ENCODE measurements around the gene SLC2A9. TPM values are rescaled to one million over a fixed set of nuclear protein-coding genes. Genes with fewer than 3 reads are reported as not detected.

Gene SLC2A9
- total RNA-seq, 1 donor from 2014 or later, result 0.54 TPM

- H4K20me1 ChIP-seq (ENCODE audit: insufficient read depth, low read length), result no peaks in the 10 kb centered on the region
- no peaks in the 10 kb centered on the region for H3K36me3 ChIP-seq (ENCODE audit: insufficient read depth, low read length)
- H3K27me3 ChIP-seq (ENCODE audit: insufficient read depth, low read length), result no peaks in the 10 kb centered on the region
- no peak overlapping the region for H3K27ac ChIP-seq (ENCODE audit: low read depth, low read length)
- no peak overlapping the region for H2AFZ ChIP-seq (ENCODE audit: low read depth, low read length)
- H3K9ac ChIP-seq (ENCODE audit: low read length), result no peak overlapping the region
- peaks cover 5% of the 10 kb centered on the region for H3K9me3 Mint-ChIP-seq (ENCODE audit: unreplicated experiment)
- H3K4me1 Mint-ChIP-seq (ENCODE audit: low read depth, unreplicated experiment), result peaks cover 5% of the 10 kb centered on the region
- H3K9me3 ChIP-seq (ENCODE audit: insufficient read depth, low read depth, low read length), result no peaks in the 10 kb centered on the region
- DNase-seq (ENCODE audit: low read depth) (no peak), FAIRE-seq (no peak)
- H3K4me3 ChIP-seq (ENCODE audit: insufficient read depth, low read depth, low read length), result no peak overlapping the region
- no peaks in the 10 kb centered on the region for H3K4me1 ChIP-seq (ENCODE audit: insufficient read depth, low read length)
- no peak overlapping the region for H3K4me3 Mint-ChIP-seq (ENCODE audit: unreplicated experiment)
- TF ChIP-seq CTCF (IDR thresholded peaks at IDR 0.05; ENCODE audit: insufficient read depth, low read depth, low read length) (no peak), EZH2 (IDR thresholded peaks at IDR 0.05; ENCODE audit: insufficient read depth, low read length) (no peak)
- H3K79me2 ChIP-seq (ENCODE audit: insufficient read depth, low read length), result no peaks in the 10 kb centered on the region
- peaks cover 18% of the 10 kb centered on the region for H3K27me3 Mint-ChIP-seq (ENCODE audit: low read depth, unreplicated experiment)
- H3K4me2 ChIP-seq (ENCODE audit: low read length), result no peak overlapping the region
- no peaks in the 10 kb centered on the region for H3K36me3 Mint-ChIP-seq (ENCODE audit: low read depth, unreplicated experiment)
- no peak overlapping the region for H3K27ac Mint-ChIP-seq (ENCODE audit: unreplicated experiment)
These were observed 26.9 kb downstream of the SLC2A9 start for GRCh38 chr4:9994246-9994847.

- DNase-seq (ENCODE audit: low read depth) (no peak), FAIRE-seq (no peak)
- Histone ChIP-seq H4K20me1 (ENCODE audit: insufficient read depth, low read length) (no peaks in the 10 kb centered on the region), H3K27me3 (ENCODE audit: insufficient read depth, low read length) (no peaks in the 10 kb centered on the region), H3K4me1 (ENCODE audit: insufficient read depth, low read length) (no peaks in the 10 kb centered on the region), H3K27ac (ENCODE audit: low read depth, low read length) (no peak overlapping the region), H3K9ac (ENCODE audit: low read length) (no peak overlapping the region), H3K36me3 (ENCODE audit: insufficient read depth, low read length) (no peaks in the 10 kb centered on the region), H3K9me3 (ENCODE audit: insufficient read depth, low read depth, low read length) (no peaks in the 10 kb centered on the region), H2AFZ (ENCODE audit: low read depth, low read length) (no peak overlapping the region), H3K79me2 (ENCODE audit: insufficient read depth, low read length) (no peaks in the 10 kb centered on the region), H3K4me3 (ENCODE audit: insufficient read depth, low read depth, low read length) (no peak overlapping the region), H3K4me2 (ENCODE audit: low read length) (no peak overlapping the region)
- H3K27me3 Mint-ChIP-seq (ENCODE audit: low read depth, unreplicated experiment), result peaks cover 18% of the 10 kb centered on the region
- H3K9me3 Mint-ChIP-seq (ENCODE audit: unreplicated experiment), result peaks cover 5% of the 10 kb centered on the region
- H3K36me3 Mint-ChIP-seq (ENCODE audit: low read depth, unreplicated experiment), result peaks cover 2% of the 10 kb centered on the region
- TF ChIP-seq EZH2 (IDR thresholded peaks at IDR 0.05; ENCODE audit: insufficient read depth, low read length), result no peak
- TF ChIP-seq CTCF (IDR thresholded peaks at IDR 0.05; ENCODE audit: insufficient read depth, low read depth, low read length), result no peak
- H3K4me1 Mint-ChIP-seq (ENCODE audit: low read depth, unreplicated experiment), result no peaks in the 10 kb centered on the region
- no peak overlapping the region for H3K27ac Mint-ChIP-seq (ENCODE audit: unreplicated experiment)
- H3K4me3 Mint-ChIP-seq (ENCODE audit: unreplicated experiment), result no peak overlapping the region
These were observed 31.2 kb downstream of the SLC2A9 start for GRCh38 chr4:9989918-9990635.

DNA sequence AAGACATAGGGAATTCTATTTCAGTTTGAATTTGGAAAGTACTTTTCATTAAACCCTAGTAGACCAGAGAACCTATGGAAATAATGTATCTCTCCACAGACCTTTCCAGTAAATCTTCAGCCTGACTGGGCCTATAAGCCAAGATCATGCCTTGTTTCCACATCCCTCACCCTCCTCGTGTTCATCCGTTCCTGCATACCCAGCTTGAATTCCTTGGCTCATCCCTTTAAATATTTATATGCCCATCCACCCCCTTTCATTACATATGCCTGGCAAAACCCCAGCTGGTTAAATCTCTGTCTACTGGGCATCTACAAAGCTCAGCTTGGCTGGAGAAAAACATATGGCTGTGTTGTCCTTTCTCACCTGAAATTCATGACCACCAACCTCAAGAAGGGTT lies 32.4 kb downstream of the SLC2A9 start:
- Mint-ChIP-seq H3K36me3 (ENCODE audit: low read depth, unreplicated experiment) (peaks cover 2% of the 10 kb centered on the region), H3K27me3 (ENCODE audit: low read depth, unreplicated experiment) (peaks cover 23% of the 10 kb centered on the region)
- FAIRE-seq, result no peak

More for the DNA sequence above, 32.4 kb downstream of the SLC2A9 start:
- no peaks in the 10 kb centered on the region for H3K4me1 Mint-ChIP-seq (ENCODE audit: low read depth, unreplicated experiment)
- Histone ChIP-seq H3K9me3 (ENCODE audit: insufficient read depth, low read depth, low read length) (no peaks in the 10 kb centered on the region), H3K27me3 (ENCODE audit: insufficient read depth, low read length) (no peaks in the 10 kb centered on the region), H3K4me3 (ENCODE audit: insufficient read depth, low read depth, low read length) (no peak overlapping the region), H3K4me2 (ENCODE audit: low read length) (no peak overlapping the region), H3K9ac (ENCODE audit: low read length) (no peak overlapping the region), H3K79me2 (ENCODE audit: insufficient read depth, low read length) (no peaks in the 10 kb centered on the region), H2AFZ (ENCODE audit: low read depth, low read length) (no peak overlapping the region), H3K4me1 (ENCODE audit: insufficient read depth, low read length) (no peaks in the 10 kb centered on the region), H3K36me3 (ENCODE audit: insufficient read depth, low read length) (no peaks in the 10 kb centered on the region), H3K27ac (ENCODE audit: low read depth, low read length) (no peak overlapping the region), H4K20me1 (ENCODE audit: insufficient read depth, low read length) (no peaks in the 10 kb centered on the region)
- DNase-seq (ENCODE audit: low read depth), result no peak
- H3K27ac Mint-ChIP-seq (ENCODE audit: unreplicated experiment), result no peak overlapping the region
- TF ChIP-seq EZH2 (IDR thresholded peaks at IDR 0.05; ENCODE audit: insufficient read depth, low read length), result no peak
- TF ChIP-seq CTCF (IDR thresholded peaks at IDR 0.05; ENCODE audit: insufficient read depth, low read depth, low read length), result no peak
- H3K4me3 Mint-ChIP-seq (ENCODE audit: unreplicated experiment), result no peak overlapping the region
- peaks cover 3% of the 10 kb centered on the region for H3K9me3 Mint-ChIP-seq (ENCODE audit: unreplicated experiment)

Measured in astrocyte (in vitro differentiated cells and primary cell).